Adrenal gland (tissue), 12 donors: ENCODE data around the gene LRRC55. TPM values are rescaled to one million over a fixed set of nuclear protein-coding genes. Genes with fewer than 3 reads are reported as not detected.

ENCODE experiments used
- DNase-seq, 7 donors: peaks; one replicate each; pipeline ENCODE4 v3.0.0-alpha.2; 2019 to 2020
- H3K27ac ChIP-seq, 5 donors: fragments of 200-600 bp; sonication (generic) in 4 of 5; 1 replicate in 3 of 5; 2 replicates in 2 of 5; pipeline versions ENCODE4 v1.5.1 to v1.8.0; 2016 to 2020; ENCODE audit warnings: mild to moderate bottlenecking in 1 of 5
- H3K27me3 ChIP-seq: fragments of 200-600 bp; 2 replicates; pipeline ENCODE4 v1.8.0; 2021
- H3K36me3 ChIP-seq, 2 donors: fragments of 200-600 bp; replicated peaks in 1 of 2; 1 replicate in 1 of 2; 2 replicates in 1 of 2; pipeline versions ENCODE4 v1.5.1 to v1.8.0; 2018 to 2022
- H3K4me1 ChIP-seq, 2 donors: fragments of 200-600 bp; replicated peaks in 1 of 2; 1 replicate in 1 of 2; 2 replicates in 1 of 2; pipeline versions ENCODE4 v1.5.1 to v1.8.0; 2018 to 2021
- H3K4me3 ChIP-seq, 4 donors: fragments of 200-600 bp; sonication (generic) in 3 of 4; one replicate each; pipeline ENCODE4 v1.5.1; 2016 to 2018
- H3K9me3 ChIP-seq, 3 donors: fragments of 200-600 bp; sonication (generic) in 1 of 3; replicated peaks in 1 of 3; 1 replicate in 2 of 3; 2 replicates in 1 of 3; pipeline versions ENCODE4 v1.5.1 to v1.8.0; 2016 to 2021
- POLR2A ChIP-seq, 2 donors: fragments of 450-650 bp; IDR thresholded peaks; one replicate each; pipeline ENCODE4 v1.6.1; 2017; ENCODE audit warnings: antibody characterized with exemption in 2 of 2, mild to moderate bottlenecking in 2 of 2, moderate library complexity in 1 of 2
- WGBS, 4 donors: extraction: QIAGEN DNeasy Blood & Tissue Kit in 2 of 4; methylation state at CpG; one replicate each; pipeline versions ENCODE4 v1.1.5 to v1.1.7; 2013 to 2017; 5-methylcytosine and 5-hydroxymethylcytosine counted together
- intact Hi-C, 2 donors: fragments of 100-400 bp; cut with DNase I; formaldehyde crosslinking; loops; one replicate each; pipeline versions ENCODE4 v1.14.1 to v1.15.0; 2022 to 2023
- polyA plus RNA-seq, 3 donors: library from polyadenylated mRNA; stranded (reverse); fragments of 200-250 nt in 2 of 3; fragments of 350-450 nt in 1 of 3; fragmentation: Illumina TruSeq in 1 of 3; extraction: RNeasy Lipid Tissue Mini Kit (QIAGEN cat#74804) in 1 of 3; gene quantifications; one replicate each; pipeline ENCODE4 v1.2.3, GENCODE V29; 2013 to 2014
- total RNA-seq, 9 donors: library from RNA; depleted of rRNA in 4 of 9; stranded (reverse); fragments of >200 nt in 4 of 9; fragments of 120-200 nt in 1 of 9; fragmentation: NEBNext Ultra II Directional in 1 of 9; extraction: Animal tissue kit (Norgen Biotek cat#: 25700) in 1 of 9; gene quantifications; one replicate each; pipeline versions ENCODE4 v1.1.0 to v1.2.4, GENCODE V29; 2013 to 2023
- TF ChIP-seq, protein P1 (sequence below), 6 experiments: fragments of 450-650 bp in 4 of 6; fragments of 200-600 bp in 2 of 6; sonication (generic) in 1 of 6; IDR thresholded peaks; 1 replicate in 5 of 6; 2 replicates in 1 of 6; pipeline versions ENCODE4 v1.5.1 to v1.8.0; 2016 to 2021; ENCODE audit warnings: antibody characterized with exemption in 6 of 6, mild to moderate bottlenecking in 2 of 6, moderate library complexity in 1 of 6
- donor health status: healthy with polysubstance abuse.
- donor health status: Bipolar disorder and iron deficiency.
- donor health status: DM: yes; HTN: yes; CAD: no.
- donor health status: DM: no; HTN: no; CAD: no.
- donor health status: DM: no; HTN: no; CAD: no.
- donor health status: DM: yes; HTN: yes; CAD: no.

The LRRC55 gene
- total and polyA plus RNA-seq, 12 donors: 0.08 to 1.1 (median 0.50) TPM; not detected in 1

- no peaks in the 10 kb centered on the region for H3K36me3 ChIP-seq
- no peaks in the 10 kb centered on the region for H3K27me3 ChIP-seq
- intact Hi-C loops: loop anchor here in 1 of 2 donors (10.0 kb wide), 1 partner anchor 104 kb away; no protein-coding TSS in a partner anchor
- no peaks in the 10 kb centered on the region for H3K9me3 ChIP-seq
- DNase-seq: no peak
- H3K4me3 ChIP-seq: no peak overlapping the region
- H3K4me1 ChIP-seq: no peaks in the 10 kb centered on the region
- no peak overlapping the region for H3K27ac ChIP-seq
- TF ChIP-seq, protein P1, sequence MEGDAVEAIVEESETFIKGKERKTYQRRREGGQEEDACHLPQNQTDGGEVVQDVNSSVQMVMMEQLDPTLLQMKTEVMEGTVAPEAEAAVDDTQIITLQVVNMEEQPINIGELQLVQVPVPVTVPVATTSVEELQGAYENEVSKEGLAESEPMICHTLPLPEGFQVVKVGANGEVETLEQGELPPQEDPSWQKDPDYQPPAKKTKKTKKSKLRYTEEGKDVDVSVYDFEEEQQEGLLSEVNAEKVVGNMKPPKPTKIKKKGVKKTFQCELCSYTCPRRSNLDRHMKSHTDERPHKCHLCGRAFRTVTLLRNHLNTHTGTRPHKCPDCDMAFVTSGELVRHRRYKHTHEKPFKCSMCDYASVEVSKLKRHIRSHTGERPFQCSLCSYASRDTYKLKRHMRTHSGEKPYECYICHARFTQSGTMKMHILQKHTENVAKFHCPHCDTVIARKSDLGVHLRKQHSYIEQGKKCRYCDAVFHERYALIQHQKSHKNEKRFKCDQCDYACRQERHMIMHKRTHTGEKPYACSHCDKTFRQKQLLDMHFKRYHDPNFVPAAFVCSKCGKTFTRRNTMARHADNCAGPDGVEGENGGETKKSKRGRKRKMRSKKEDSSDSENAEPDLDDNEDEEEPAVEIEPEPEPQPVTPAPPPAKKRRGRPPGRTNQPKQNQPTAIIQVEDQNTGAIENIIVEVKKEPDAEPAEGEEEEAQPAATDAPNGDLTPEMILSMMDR (IDR thresholded peaks at IDR 0.05): no peak
- TF ChIP-seq POLR2A (IDR thresholded peaks at IDR 0.05): no peak
- 41 to 64% (median 52%) methylated on average over 2 of the region's 2 CpGs for WGBS, 4 donors
These were observed 41.2 kb upstream of the LRRC55 start for GRCh38 chr11:57140568-57140967.

GRCh38 chr11:57143459-57143858 lies 38.3 kb upstream of the LRRC55 start:
- Histone ChIP-seq H3K9me3 (no peaks in the 10 kb centered on the region), H3K27me3 (no peaks in the 10 kb centered on the region), H3K4me3 (no peak overlapping the region), H3K27ac (no peak overlapping the region), H3K4me1 (no peaks in the 10 kb centered on the region), H3K36me3 (no peaks in the 10 kb centered on the region)
- intact Hi-C loops: loop anchor here in 1 of 2 donors (10.0 kb wide), 1 partner anchor 101 kb away; no protein-coding TSS in a partner anchor
- WGBS, 4 donors: 78 to 93% (median 85%) methylated on average over 4 of the region's 4 CpGs
- no peak for DNase-seq
- no peak for TF ChIP-seq POLR2A (IDR thresholded peaks at IDR 0.05)
- TF ChIP-seq, protein P1 (IDR thresholded peaks at IDR 0.05): no peak

DNA sequence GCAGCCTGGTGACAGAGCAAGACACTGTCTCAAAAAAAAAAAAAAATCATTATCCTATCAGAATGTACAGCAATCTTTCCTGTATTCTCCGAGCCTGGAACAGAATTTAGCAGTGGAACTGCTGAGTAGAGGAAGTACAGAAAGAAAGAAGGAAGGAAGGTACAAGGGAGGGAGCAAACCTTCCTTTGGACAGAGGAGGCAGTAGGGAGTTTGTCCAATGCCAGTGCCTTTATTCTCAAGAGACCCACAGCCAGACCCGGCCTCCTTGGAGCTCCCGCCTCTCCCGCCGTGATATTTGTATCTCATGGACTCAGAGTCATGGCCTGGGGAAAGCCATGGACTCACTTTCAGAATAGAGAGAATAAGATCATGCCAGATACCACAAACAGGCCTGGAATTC lies 37.7 kb upstream of the LRRC55 start:
- H3K27ac ChIP-seq: no peak overlapping the region
- H3K36me3 ChIP-seq: no peaks in the 10 kb centered on the region
- DNase-seq: no peak
- no peaks in the 10 kb centered on the region for H3K27me3 ChIP-seq
- intact Hi-C loops: loop anchor here in 1 of 2 donors (10.0 kb wide), 1 partner anchor 101 kb away; no protein-coding TSS in a partner anchor
- 67 to 81% (median 76%) methylated on average over 5 of the region's 5 CpGs for WGBS, 4 donors
- no peak overlapping the region for H3K4me3 ChIP-seq
- TF ChIP-seq, protein P1 (IDR thresholded peaks at IDR 0.05): no peak
- no peak for TF ChIP-seq POLR2A (IDR thresholded peaks at IDR 0.05)
- no peaks in the 10 kb centered on the region for H3K9me3 ChIP-seq
- no peaks in the 10 kb centered on the region for H3K4me1 ChIP-seq

DNA sequence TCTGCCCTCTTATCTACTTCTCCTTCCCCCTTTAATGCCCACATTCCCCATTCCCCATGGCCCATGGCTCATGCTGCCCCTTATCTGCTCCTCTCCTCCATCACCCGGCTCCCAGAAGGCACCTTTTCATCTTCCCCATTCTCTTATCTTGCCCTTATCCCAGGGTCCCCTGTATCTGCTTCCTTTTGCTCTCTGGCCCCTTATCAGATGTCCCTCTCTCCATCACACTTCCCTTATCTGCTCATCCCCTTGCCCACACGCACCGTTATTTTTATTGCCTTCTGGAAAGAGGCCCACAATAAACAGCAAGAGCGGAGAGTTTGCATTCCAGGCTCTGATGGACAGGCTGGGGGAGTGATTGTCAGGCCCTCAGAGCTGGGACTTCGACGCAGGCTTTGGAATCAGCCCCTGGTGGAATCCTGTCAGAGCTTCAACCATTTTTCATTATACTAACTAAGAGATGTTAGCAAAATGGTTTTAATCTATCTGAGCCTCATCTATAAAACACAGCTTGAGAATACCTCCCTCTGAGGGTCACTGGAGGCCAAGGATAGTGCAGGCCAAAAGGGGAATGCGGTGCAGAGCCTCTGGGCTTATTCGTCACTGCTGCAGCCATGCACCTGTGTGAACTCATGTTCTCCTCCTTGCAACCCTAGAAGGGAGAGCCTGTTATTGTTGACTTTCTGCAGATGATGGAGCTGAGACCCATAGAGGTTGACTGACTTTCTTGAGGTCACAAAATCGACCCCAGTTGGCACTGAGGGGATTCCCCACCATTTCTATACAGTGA lies 37.0 kb upstream of the LRRC55 start:
- Histone ChIP-seq H3K9me3 (no peaks in the 10 kb centered on the region), H3K36me3 (no peaks in the 10 kb centered on the region), H3K4me1 (no peaks in the 10 kb centered on the region), H3K4me3 (no peak overlapping the region), H3K27me3 (no peaks in the 10 kb centered on the region), H3K27ac (no peak overlapping the region)
- TF ChIP-seq POLR2A (IDR thresholded peaks at IDR 0.05): no peak
- TF ChIP-seq, protein P1 (IDR thresholded peaks at IDR 0.05): no peak
- intact Hi-C loops: loop anchor here in 1 of 2 donors (10.0 kb wide), 1 partner anchor 100 kb away; no protein-coding TSS in a partner anchor
- WGBS, 4 donors: 41 to 53% (median 51%) methylated on average over 9 of the region's 9 CpGs
- DNase-seq: no peak
